ENCODE results near the gene WHRN. TPM values are rescaled to one million over a fixed set of nuclear protein-coding genes. Genes with fewer than 3 reads are reported as not detected.

Gene WHRN
- total and polyA plus RNA-seq, 9 of the 15 experiments (the other 6 are each of a cell fraction or from before 2014, with no cell fraction given) = 0.31 to 14.1 (median 3.0) TPM

- no TSS peak for BruUV-seq (replicated peaks)
These were observed 140.1 kb downstream of the WHRN start for GRCh38 chr9:114365194-114365593.

More at GRCh38 chr9:114365194-114365593, 140.1 kb downstream of the WHRN start:
- intact Hi-C loops (cut with micrococcal nuclease) = no loop called here
- no peaks in the 10 kb centered on the region for H3K9me1 ChIP-seq (ENCODE audit: control insufficient read depth, insufficient read depth, low read length)
- ATAC-seq (no peak), FAIRE-seq (no peak), DNase-seq (ENCODE audit: extremely low read depth in 1 of 4, low spot score in 3 of 4) (no peak)
- H3K9me3 ChIP-seq (replicated peaks; ENCODE audit: control insufficient read depth, insufficient read depth, low read depth, low read length) = no peaks in the 10 kb centered on the region
- no peak overlapping the region for H3K9ac ChIP-seq (ENCODE audit: insufficient read depth in 1 of 2, low read depth in 2 of 2, low read length in 2 of 2)
- no peak overlapping the region for H3K4me2 ChIP-seq (ENCODE audit: insufficient read depth, low read length)
- 38% methylated on average over 2 of the region's 2 CpGs for WGBS (ENCODE audit: insufficient coverage, low coverage, missing lambda C conversion rate)
- POLR2A ChIA-PET = interaction anchor here (0.7 to 2.3 kb wide), 3 partner anchors 9 to 1201 kb away, joined by 3 to 9 read pairs (median 6); no protein-coding TSS in a partner anchor
- no peak overlapping the region for H3K4me3 ChIP-seq
- CTCF ChIA-PET (ENCODE audit: low intra/inter-chr PET ratio) = no interaction called here
- H2AFZ ChIP-seq (ENCODE audit: low read depth, low read length) = no peak overlapping the region
- H3K4me1 ChIP-seq (replicated peaks in 1 of 2; ENCODE audit: control insufficient read depth in 2 of 2, insufficient read depth in 2 of 2, low read length in 2 of 2) = peaks cover 0 to 3% of the 10 kb centered on the region in 2 experiments; a peak in 1 of 5 replicates
- no peak overlapping the region for H3K27ac ChIP-seq (ENCODE audit: extremely low read depth, low read depth, low read length)
- H3K27me3 ChIP-seq (ENCODE audit: control insufficient read depth in 2 of 2, insufficient read depth in 2 of 2, low read length in 2 of 2) = no peaks in the 10 kb centered on the region
- no peaks in the 10 kb centered on the region for H3K79me2 ChIP-seq (ENCODE audit: control insufficient read depth, insufficient read depth, low read length)
- peaks cover 8% of the 10 kb centered on the region; the same call in 2 of the 3 replicates for H3K36me3 ChIP-seq (ENCODE audit: control insufficient read depth, insufficient read depth, low read length)
- TF ChIP-seq RCOR1 (IDR thresholded peaks at IDR 0.05; ENCODE audit: borderline replicate concordance in 1 of 2, low read depth in 2 of 2, low read length in 2 of 2) (no peak), USF2 (CRISPR knock-in tag; IDR thresholded peaks at IDR 0.05) (no peak), CHCHD3 (CRISPR knock-in tag; IDR thresholded peaks at IDR 0.05) (no peak)
- in situ Hi-C loops (cut with MboI) = no loop called here
- no peaks in the 10 kb centered on the region for H4K20me1 ChIP-seq (replicated peaks; ENCODE audit: control insufficient read depth, insufficient read depth, low read length)

Measured in K562 (cell line).